ENCODE results near the gene SUDS3. TPM values are rescaled to one million over a fixed set of nuclear protein-coding genes. Genes with fewer than 3 reads are reported as not detected.

Gene SUDS3
- total RNA-seq, 2 donors from 2014 or later = 23.9 to 32.4 TPM

DNA sequence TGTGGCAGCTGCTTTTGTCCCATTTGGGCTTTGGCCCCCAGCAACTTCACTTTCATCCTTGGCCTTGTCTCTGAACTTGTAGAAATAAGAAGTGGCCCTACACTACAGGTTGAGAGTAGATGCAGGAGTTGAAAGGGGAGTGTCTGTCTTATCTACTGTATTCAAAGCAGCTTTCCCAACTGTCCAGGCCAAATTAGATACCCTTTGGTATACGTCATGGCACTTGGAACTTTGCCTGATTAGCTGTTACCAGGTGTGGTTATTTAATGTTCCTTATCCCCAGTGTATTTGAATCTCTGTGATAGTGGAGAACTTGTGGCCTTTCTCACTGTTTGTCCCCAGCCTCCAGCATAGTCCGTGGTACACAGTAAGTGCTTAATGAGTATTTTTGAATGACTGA lies 33.5 kb downstream of the SUDS3 start:
- H3K27ac Mint-ChIP-seq = no peak overlapping the region
- no peak for ATAC-seq
- H3K9me3 Mint-ChIP-seq = peaks cover 0 to 4% of the 10 kb centered on the region in 2 donors
- no peak for DNase-seq (ENCODE audit: low spot score in 2 of 2)
- H3K36me3 Mint-ChIP-seq = peaks cover 35 to 45% of the 10 kb centered on the region in 2 donors

DNA sequence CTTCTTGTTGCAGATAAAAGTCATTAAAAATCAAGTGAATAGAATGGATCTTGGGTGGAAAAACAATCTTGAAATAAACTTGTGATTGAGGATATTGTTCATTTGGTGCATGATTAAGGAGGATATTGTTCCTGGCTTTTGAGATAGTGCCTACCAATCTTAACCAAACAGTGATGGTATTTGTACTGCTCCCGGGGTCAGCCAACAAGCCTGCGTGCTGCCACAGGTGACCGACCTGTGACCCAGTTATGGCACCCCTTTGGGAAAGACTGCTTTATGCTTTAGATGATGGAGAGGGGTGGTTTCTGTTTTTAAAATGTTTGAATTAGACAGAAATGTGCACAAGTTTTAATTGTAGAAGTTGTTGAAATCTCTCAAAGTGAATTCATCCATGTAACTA lies 41.6 kb downstream of the SUDS3 start:
- Mint-ChIP-seq H3K27ac (no peak overlapping the region), H3K9me3 (no peaks in the 10 kb centered on the region), H3K36me3 (peaks cover 31 to 37% of the 10 kb centered on the region in 2 donors)
- ATAC-seq = no peak
- no peak for DNase-seq (ENCODE audit: low spot score in 2 of 2)

DNA sequence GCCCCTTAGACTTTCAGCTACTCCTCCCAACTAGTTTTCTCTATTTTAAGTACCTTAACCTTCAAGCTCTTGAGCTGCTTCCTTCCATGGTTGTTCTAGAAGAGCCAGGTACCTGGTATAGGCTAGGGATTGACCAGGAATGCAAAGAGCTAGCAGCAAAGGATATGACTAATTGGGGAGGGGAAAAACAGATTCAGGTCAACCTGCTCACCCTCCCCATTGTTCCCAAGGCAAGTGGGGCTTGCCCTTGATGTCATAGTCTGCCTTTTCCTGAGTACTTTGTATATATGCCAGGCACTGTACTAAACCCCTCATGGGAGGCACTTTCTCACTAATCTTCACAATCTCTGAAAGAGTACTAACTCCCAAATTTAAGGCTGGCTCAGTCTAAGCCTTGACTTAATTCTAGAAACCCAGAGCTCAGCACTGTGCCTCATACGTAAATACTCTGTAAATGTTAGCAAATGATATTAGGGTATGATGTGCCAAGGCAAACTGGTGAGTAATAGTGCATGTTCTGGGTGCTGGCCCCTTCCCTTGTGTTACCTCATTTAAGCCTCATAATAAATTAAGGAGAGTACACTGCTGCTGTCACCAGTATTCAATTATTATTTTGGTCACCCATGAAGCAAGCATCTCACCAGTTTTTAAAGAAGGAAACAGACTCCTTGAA lies 42.2 kb downstream of the SUDS3 start:
- DNase-seq (ENCODE audit: low spot score in 2 of 2) (no peak), ATAC-seq (peak in 1 of 2 donors; percentile 70)
- Mint-ChIP-seq H3K9me3 (no peaks in the 10 kb centered on the region), H3K27ac (no peak overlapping the region), H3K36me3 (peaks cover 29 to 32% of the 10 kb centered on the region in 2 donors)

DNA sequence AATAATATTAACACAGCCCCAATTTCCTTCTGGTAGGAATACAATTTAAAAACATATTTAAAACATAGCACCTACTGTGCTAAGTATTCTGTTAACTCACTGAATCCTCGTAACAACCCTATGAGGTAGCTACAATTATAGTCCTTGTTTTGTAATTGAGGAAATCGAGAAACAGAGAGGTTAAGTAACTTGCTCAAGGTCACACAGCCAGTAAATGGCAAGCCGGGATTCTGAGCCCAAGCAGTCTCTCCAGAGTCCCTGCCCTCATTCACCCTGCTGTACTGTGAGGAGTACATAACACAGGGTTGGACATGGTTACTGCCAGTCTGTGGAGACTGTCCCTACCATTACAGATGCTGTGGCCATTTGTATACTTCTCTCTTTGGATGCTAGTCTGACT lies 44.3 kb downstream of the SUDS3 start:
- ATAC-seq = no peak
- Mint-ChIP-seq H3K27ac (no peak overlapping the region), H3K9me3 (peaks cover 0 to 5% of the 10 kb centered on the region in 2 donors), H3K36me3 (peaks cover 10 to 17% of the 10 kb centered on the region in 2 donors)
- DNase-seq (ENCODE audit: low spot score in 2 of 2) = no peak

DNA sequence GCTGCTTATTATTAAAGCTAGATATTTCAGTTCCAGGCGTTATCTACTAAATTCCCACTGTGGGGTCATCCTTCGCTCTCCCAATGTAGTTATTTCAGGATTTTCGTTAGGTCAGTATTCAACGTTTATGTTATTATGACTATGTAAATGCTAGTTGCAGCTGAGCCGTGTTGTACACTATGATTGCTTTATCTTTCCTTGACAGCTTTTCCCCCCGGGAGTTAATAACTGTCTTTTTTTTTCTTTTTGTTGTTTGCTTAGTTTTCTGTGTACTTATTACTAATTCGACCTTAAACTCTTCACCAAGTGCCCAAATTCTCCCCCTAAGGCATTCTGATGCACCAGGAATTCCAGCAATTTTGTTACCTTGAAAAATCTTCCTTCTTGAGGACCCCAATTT lies 48.5 kb downstream of the SUDS3 start:
- ATAC-seq (no peak), DNase-seq (ENCODE audit: low spot score in 2 of 2) (no peak)
- H3K36me3 Mint-ChIP-seq = peaks cover 0 to 5% of the 10 kb centered on the region in 2 donors
- H3K27ac Mint-ChIP-seq = no peak overlapping the region
- H3K9me3 Mint-ChIP-seq = peaks cover 0 to 6% of the 10 kb centered on the region in 2 donors

DNA sequence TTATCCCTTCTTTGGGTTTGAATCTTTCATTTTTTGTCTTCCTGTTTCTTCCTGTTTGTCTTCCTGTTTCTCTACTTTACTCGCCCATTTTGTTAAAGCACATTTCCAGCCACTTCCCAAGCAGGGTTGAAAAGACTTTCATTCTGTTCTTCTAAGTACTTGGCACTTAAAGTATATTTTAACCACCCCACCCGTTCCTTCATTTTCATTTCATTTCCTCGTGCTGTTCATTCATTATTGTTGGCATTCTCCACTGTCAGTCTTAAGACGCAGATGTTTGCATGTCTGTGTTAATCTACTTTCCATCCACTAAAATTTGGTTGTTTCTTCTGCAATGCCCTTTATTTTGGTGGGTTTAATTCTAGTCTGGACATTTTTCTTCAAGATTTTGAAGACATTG lies 49.0 kb downstream of the SUDS3 start:
- Mint-ChIP-seq H3K27ac (no peak overlapping the region), H3K36me3 (peaks cover 0 to 5% of the 10 kb centered on the region in 2 donors), H3K9me3 (peaks cover 0 to 6% of the 10 kb centered on the region in 2 donors)
- no peak for DNase-seq (ENCODE audit: low spot score in 2 of 2)
- ATAC-seq = no peak

DNA sequence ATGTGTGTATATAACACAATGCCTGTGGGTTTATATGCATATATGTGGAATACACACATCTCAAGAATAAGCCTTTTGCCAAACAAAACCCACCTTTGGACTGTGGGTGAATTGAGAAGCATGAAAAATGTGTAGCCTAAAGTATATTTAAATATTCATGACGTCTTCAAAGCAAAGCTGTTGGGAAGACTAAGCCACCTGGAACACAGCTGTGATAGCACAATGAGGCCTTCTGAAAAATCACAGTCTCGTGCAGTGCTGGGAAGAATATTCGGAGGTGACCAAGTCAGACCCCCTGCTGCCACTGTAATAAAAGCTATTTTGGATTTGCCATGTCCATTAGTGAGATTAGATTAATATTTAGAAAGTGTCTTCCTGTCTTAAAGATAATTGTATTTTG lies 51.5 kb downstream of the SUDS3 start:
- H3K36me3 Mint-ChIP-seq = peaks cover 0 to 5% of the 10 kb centered on the region in 2 donors
- no peak for DNase-seq (ENCODE audit: low spot score in 2 of 2)
- H3K9me3 Mint-ChIP-seq = peaks cover 0 to 6% of the 10 kb centered on the region in 2 donors
- no peak overlapping the region for H3K27ac Mint-ChIP-seq
- ATAC-seq = no peak

DNA sequence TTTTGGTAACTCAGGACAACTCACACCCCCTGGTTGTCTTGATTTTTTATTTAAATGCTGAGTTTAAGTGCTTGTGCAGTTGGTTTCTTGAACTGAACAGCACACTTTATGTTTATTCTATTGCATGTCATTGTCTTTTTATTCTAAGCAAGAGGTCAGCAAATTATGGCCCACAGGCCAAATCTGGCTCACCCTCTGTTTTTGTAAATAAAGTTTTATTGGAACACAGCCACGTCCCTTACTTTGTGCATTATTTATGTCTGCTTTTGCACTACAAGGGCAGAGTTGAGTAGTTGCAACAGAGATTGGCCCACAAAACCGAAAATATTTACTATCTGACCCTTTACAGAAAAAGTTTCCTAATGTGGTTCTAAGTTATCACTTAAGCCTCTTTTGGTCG lies 52.3 kb downstream of the SUDS3 start:
- DNase-seq (ENCODE audit: low spot score in 2 of 2) (no peak), ATAC-seq (no peak)
- Mint-ChIP-seq H3K9me3 (peaks cover 0 to 6% of the 10 kb centered on the region in 2 donors), H3K36me3 (peaks cover 0 to 5% of the 10 kb centered on the region in 2 donors), H3K27ac (no peak overlapping the region)

DNA sequence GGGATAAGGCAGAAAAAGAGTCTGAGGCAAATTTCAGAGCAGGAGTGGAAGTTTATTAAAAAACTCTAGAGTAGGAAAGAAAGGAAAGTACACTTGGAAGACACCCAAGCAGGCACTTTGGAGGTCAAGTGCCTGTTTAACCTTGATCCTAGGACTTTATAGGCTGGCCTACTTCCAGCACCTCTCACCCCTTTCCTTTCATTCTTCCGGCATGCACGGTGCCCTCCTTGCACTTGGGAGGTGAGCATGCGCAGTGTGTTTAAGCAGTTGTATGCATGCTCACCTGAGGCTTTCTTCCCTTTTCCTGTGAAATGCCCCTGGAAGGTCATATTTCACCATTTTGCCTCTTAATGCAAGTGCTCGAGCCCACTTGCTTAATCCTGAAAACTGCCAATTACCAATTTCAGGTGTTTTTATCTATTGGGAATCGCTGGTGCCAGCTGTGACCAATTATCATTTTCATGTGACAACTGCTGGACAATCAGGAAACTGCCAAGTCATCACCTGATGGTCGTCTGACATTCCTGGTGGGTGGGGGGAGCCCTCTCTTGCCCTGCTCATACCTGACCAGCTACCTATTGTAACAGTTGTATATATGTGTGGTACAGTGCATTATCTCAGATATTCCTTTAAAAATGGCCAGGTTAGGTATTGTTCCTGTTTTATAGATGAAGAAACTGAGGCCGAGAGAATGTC lies 53.5 kb downstream of the SUDS3 start:
- Mint-ChIP-seq H3K36me3 (peaks cover 0 to 5% of the 10 kb centered on the region in 2 donors), H3K27ac (no peak overlapping the region), H3K9me3 (peaks cover 0 to 6% of the 10 kb centered on the region in 2 donors)
- DNase-seq (ENCODE audit: low spot score in 2 of 2) = no peak
- ATAC-seq = no peak

DNA sequence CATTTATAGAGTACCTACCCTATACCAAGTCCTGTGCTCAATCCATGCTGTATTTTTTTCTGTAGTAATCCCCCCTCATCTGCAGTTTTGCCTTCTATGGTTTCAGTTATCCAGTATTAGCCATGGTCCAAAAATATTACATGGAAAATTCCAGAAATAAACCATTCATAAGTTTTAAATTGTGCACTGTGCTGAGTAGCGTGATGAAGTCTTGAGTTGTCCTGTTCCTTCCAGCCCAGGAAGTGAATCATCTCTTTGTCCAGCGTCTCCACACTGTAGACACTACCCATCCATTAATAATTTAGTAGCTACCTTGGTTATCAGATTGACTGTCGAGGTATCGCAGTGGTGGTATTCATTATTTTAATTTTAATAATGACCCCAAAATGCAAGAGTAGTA lies 54.2 kb downstream of the SUDS3 start:
- ATAC-seq (no peak), DNase-seq (ENCODE audit: low spot score in 2 of 2) (no peak)
- Mint-ChIP-seq H3K36me3 (peaks cover 0 to 8% of the 10 kb centered on the region in 2 donors), H3K27ac (no peak overlapping the region), H3K9me3 (peaks cover 5 to 7% of the 10 kb centered on the region in 2 donors)

DNA sequence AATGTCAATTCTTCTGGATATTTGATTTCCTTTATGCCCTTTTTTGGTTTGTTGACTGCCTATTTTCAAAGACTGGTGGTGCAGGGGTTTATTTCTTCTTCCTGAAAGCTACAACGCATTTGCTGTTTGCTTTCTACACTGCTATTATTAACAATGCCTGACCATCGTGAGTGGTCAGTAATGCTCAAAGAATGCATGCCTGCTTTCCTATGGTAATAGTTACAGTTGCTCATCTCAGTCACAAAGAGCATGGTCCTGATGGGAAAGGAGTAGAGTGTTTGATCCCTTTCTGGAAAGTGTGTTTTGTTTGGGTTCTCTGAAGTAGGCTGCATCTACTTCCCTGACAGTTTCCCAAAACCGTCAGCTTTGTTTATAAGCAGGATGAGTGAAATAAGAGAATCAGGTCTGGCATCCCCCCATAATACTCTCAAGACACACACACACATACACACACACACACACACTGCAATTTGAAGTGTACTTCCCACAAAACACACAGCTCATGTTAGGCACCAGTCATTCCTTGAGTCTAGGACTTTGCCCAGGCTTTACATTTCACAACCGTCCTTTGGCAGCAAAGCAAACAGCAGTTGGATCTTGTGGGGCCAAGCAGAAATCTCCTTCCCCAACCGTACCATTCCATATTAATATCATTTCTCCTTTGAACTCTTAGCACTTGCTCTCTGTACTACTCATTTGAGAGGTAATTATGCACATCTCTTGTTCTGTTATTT lies 56.6 kb downstream of the SUDS3 start:
- no peak for DNase-seq (ENCODE audit: low spot score in 2 of 2)
- ATAC-seq = no peak
- no peak overlapping the region for H3K27ac Mint-ChIP-seq
- peaks cover 4 to 5% of the 10 kb centered on the region in 2 donors for H3K9me3 Mint-ChIP-seq
- H3K36me3 Mint-ChIP-seq = peaks cover 0 to 5% of the 10 kb centered on the region in 2 donors

DNA sequence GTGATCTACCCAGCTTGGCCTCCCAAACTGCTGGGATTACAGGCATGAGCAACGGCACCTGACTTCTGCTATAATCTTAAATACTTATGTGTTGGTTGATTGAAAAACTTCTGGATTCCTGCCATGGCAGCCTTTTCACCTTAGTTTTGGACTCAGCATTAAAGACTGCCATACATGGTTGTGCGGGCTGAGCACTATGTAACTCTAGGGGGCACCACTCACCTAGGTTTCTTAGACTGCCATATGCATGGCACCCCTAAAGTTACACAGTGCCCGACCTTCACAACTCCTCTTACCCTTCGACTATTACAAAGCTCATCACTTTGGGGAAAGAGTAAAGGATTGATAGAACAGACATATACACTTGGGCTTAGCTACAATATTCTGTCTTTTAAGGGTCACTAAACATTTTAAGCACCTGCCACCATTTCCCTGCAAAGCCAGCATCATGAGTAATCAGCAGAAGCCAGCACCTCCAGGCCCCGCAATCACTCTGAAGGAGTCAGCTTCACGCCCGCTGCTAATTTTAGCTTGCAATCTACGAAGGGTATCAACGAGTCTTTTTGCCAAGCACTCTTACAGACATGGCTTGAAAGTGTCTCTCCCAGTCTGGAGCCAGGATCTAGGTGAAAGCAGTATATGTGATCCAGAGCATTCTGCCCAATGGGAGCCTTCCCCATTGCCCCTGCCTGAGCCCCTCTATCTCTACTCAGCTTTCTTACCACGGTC lies 59.8 kb downstream of the SUDS3 start:
- Mint-ChIP-seq H3K36me3 (peaks cover 0 to 5% of the 10 kb centered on the region in 2 donors), H3K27ac (no peak overlapping the region), H3K9me3 (peaks cover 4 to 5% of the 10 kb centered on the region in 2 donors)
- ATAC-seq (no peak), DNase-seq (ENCODE audit: low spot score in 2 of 2) (no peak)

DNA sequence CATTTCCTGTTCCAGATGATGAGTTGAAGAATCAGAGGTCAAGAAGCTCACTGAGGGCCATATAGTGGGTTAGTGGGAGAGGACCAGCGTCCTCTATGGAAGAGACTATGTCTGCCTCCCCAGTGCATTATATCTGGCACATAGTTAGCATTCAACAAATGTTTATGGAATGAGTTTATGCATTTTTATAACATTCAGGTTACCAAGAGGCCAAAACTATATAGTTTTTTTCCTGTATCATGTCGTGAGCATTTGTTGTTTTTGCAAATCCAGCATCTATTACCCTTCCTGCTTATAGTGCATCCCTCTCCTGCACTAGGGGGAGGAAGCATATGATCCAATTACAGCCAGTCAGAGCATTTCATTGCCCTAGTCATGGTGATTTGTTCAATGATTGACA lies 60.6 kb downstream of the SUDS3 start:
- Mint-ChIP-seq H3K9me3 (peaks cover 4 to 5% of the 10 kb centered on the region in 2 donors), H3K27ac (no peak overlapping the region), H3K36me3 (peaks cover 0 to 5% of the 10 kb centered on the region in 2 donors)
- no peak for DNase-seq (ENCODE audit: low spot score in 2 of 2)
- ATAC-seq = no peak

DNA sequence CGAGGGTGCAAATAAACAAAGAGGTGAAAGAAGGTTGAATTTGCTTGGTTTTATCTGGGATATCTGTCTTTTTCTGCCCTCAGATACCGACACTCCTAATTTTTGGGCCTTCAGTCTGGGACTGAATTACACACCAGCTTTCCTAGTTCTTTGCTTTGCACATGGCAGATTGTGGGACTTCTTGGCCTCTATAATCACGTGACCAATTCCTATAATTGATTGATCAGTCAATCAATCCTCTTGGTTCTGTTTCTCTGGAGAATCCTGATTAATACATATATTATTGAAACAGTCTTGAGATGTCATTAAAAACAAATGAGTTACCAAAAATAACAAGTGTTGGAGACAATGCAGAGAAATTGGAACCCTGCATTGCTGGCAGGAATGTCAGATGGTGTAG lies 62.7 kb downstream of the SUDS3 start:
- no peak overlapping the region for H3K27ac Mint-ChIP-seq
- no peak for ATAC-seq

DNA sequence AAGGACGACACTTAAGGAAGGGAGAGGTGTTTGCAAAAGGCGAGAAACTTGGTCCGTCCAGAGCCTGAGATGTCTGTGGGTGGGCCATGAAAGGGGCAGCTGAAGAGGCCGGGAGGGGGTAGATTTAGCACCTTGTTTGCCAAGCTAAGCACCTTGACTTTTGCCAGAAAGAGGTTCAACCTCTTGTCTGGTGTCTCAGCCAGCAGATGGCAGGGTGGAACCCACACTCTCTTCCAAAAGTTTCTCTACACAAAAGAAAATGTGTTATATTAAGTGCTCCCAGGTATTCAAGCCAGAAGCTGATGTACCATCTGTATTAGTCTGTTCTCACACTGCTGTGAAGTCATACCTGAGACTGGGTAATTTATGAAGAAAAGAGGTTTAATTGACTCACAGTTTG lies 69.9 kb downstream of the SUDS3 start:
- DNase-seq (ENCODE audit: low spot score in 2 of 2) (no peak), ATAC-seq (no peak)
- no peak overlapping the region for H3K27ac Mint-ChIP-seq
- H3K9me3 Mint-ChIP-seq = no peaks in the 10 kb centered on the region
- H3K36me3 Mint-ChIP-seq = no peaks in the 10 kb centered on the region

More for the DNA sequence above, 62.7 kb downstream of the SUDS3 start:
- Mint-ChIP-seq H3K9me3 (peaks cover 4 to 5% of the 10 kb centered on the region in 2 donors), H3K36me3 (peaks cover 0 to 5% of the 10 kb centered on the region in 2 donors)
- no peak for DNase-seq (ENCODE audit: low spot score in 2 of 2)

DNA sequence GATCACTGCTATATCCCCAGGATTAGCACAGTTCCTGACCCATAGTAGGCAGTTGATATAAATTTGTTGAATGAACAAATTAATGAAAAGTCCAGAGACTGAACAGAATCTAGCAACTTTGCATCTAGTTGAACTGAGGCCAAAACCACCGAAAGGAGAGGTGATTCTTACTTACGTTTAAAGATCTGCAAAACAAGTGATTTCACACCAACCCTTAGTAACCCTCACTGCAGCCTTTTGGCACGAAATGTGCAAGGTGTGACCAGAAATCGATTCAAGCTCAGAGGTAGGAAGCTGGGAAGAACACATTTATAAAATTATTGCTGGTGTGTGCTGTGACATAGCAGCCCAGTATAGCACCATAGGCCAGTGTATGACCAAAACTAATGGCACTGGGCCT lies 70.8 kb downstream of the SUDS3 start:
- no peak overlapping the region for H3K27ac Mint-ChIP-seq
- no peak for ATAC-seq

DNA sequence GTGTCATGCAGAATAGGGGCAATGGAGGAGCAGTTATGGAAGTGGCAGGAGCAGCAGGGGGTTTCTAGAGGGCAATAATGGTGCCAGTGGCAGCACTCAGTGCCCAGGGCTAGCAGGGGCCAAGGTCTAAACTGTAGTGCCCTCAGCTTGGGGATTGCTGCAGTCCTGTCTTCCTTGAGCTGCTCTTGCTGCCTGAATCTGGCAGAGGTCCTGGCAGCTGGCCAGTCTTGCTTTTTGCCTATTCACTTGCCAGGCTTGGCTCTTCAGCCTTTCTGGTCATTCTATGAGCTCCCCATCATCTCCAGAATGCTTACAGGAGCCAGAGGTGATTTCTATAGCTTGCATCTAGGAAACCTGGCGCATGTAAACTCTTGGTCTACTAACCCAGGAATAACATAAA lies 72.0 kb downstream of the SUDS3 start:
- Mint-ChIP-seq H3K36me3 (no peaks in the 10 kb centered on the region), H3K9me3 (no peaks in the 10 kb centered on the region), H3K27ac (no peak overlapping the region)
- ATAC-seq = no peak
- no peak for DNase-seq (ENCODE audit: low spot score in 2 of 2)

More for the DNA sequence above, 70.8 kb downstream of the SUDS3 start:
- Mint-ChIP-seq H3K36me3 (no peaks in the 10 kb centered on the region), H3K9me3 (no peaks in the 10 kb centered on the region)
- no peak for DNase-seq (ENCODE audit: low spot score in 2 of 2)
